ENCODE data around the gene GPR21.

GPR21 gene

DNA sequence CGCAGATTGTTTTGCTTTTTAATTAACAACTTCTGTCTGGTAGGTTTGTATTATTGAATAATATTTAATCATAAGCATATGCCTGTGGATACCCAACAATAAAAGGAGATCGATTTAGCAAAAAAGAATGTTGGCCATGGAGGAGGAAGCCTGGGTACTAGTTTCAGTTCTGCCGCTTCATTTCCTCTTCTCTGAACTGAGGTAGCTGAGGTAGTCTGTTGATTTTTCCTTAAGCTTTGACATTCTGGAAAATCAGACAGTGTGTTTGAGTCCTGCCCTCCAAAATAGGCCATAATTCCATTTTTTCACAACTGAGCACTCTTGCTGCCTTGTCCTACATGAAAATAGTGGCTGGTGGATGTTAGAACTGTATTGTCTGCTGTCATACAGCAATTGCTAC is 6.0 kb upstream of the GPR21 start:
- DNase-seq (ENCODE audit: low read depth, low spot score) = no peak
- H3K4me3 ChIP-seq (ENCODE audit: low read depth, low read length) = no peak overlapping the region
- TF ChIP-seq CTCF (IDR thresholded peaks at IDR 0.05; ENCODE audit: low read depth, low read length) = no peak
- in situ Hi-C loops (cut with HindIII; ENCODE audit: low sequenced_read_pairs) = no loop called here

- no peak overlapping the region for H3K4me3 ChIP-seq (ENCODE audit: low read depth, low read length)
- no peak for TF ChIP-seq CTCF (IDR thresholded peaks at IDR 0.05; ENCODE audit: low read depth, low read length)
- in situ Hi-C loops (cut with HindIII; ENCODE audit: low sequenced_read_pairs) = no loop called here
- DNase-seq (ENCODE audit: low read depth, low spot score) = no peak
Observed at GRCh38 chr9:123028136-123028535, 5.3 kb upstream of the GPR21 start.

DNA sequence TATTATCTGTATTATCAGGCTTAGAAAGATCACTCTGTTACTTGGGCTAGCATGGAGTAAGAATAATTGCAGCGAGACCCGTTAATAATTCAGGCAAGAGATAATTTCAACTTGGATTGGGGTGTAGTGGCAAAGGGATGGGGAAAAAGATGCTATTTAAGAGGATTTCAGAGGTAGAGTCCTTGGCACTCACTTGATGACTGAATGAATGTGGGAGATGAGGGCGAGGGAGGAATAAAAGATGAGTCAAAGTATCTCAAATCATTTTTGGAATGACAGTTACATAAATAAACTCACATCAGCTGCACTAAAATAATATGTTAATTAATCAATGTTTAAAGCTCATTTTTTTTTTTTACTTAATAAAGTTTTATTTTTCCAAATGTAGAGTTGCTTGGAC is 4.5 kb upstream of the GPR21 start:
- in situ Hi-C loops (cut with HindIII; ENCODE audit: low sequenced_read_pairs) = no loop called here
- no peak overlapping the region for H3K4me3 ChIP-seq (ENCODE audit: low read depth, low read length)
- no peak for TF ChIP-seq CTCF (IDR thresholded peaks at IDR 0.05; ENCODE audit: low read depth, low read length)
- no peak for DNase-seq (ENCODE audit: low read depth, low spot score)

DNA sequence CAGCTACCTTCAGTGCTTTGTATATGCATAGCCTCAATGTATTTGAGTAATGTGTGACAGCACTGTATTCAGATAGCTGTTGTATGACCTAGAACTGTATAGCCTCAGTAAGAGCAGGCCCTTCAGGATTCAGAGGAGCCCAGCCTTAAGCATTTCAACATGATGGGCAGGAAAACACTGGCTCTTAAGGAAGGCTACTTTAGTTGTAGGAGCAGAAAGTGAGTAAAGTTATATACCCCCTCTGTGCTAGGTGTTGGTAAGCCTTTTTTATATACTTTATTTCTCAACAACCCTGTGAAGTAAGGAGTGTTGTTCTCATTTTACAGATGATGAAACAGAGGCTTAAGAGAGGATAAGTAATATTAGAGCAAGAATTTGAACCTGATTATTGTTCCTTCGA is 1.5 kb upstream of the GPR21 start:
- no peak for TF ChIP-seq CTCF (IDR thresholded peaks at IDR 0.05; ENCODE audit: low read depth, low read length)
- in situ Hi-C loops (cut with HindIII; ENCODE audit: low sequenced_read_pairs) = no loop called here
- no peak for DNase-seq (ENCODE audit: low read depth, low spot score)
- H3K4me3 ChIP-seq (ENCODE audit: low read depth, low read length) = no peak overlapping the region

GRCh38 chr9:123033864-123034601 is 566 bp downstream of the GPR21 start:
- H3K4me3 ChIP-seq (ENCODE audit: low read depth, low read length) = no peak overlapping the region
- in situ Hi-C loops (cut with HindIII; ENCODE audit: low sequenced_read_pairs) = no loop called here
- no peak for TF ChIP-seq CTCF (IDR thresholded peaks at IDR 0.05; ENCODE audit: low read depth, low read length)
- no peak for DNase-seq (ENCODE audit: low read depth, low spot score)

- DNase-seq (ENCODE audit: low read depth, low spot score) = no peak
- H3K4me3 ChIP-seq (ENCODE audit: low read depth, low read length) = no peak overlapping the region
- in situ Hi-C loops (cut with HindIII; ENCODE audit: low sequenced_read_pairs) = no loop called here
- no peak for TF ChIP-seq CTCF (IDR thresholded peaks at IDR 0.05; ENCODE audit: low read depth, low read length)
Observed at GRCh38 chr9:123034881-123035510, 1.5 kb downstream of the GPR21 start.

Data from astrocyte of the spinal cord (primary cell).